Kidney capillary endothelial cell (primary cell): ENCODE measurements around the gene TMED6.

ENCODE experiments used
- DNase-seq: peaks from one replicate; pipeline ENCODE4 v3.0.0-alpha.2; 2018; ENCODE audit warnings: low spot score

The TMED6 gene

GRCh38 chr16:69324013-69324531 lies 27.5 kb downstream of the TMED6 start:
- no peak for DNase-seq

GRCh38 chr16:69323415-69323814 lies 28.2 kb downstream of the TMED6 start:
- no peak for DNase-seq

GRCh38 chr16:69322343-69322742 lies 29.2 kb downstream of the TMED6 start:
- DNase-seq = no peak

- no peak for DNase-seq
These were observed 30.5 kb downstream of the TMED6 start for GRCh38 chr16:69321080-69321479.

GRCh38 chr16:69320740-69321073 lies 30.9 kb downstream of the TMED6 start:
- no peak for DNase-seq

GRCh38 chr16:69319826-69320739 lies 31.5 kb downstream of the TMED6 start:
- DNase-seq = no peak

GRCh38 chr16:69319381-69319780 lies 32.2 kb downstream of the TMED6 start:
- no peak for DNase-seq

- no peak for DNase-seq
These were observed 32.7 kb downstream of the TMED6 start for GRCh38 chr16:69318911-69319289.

GRCh38 chr16:69318177-69318910 lies 33.2 kb downstream of the TMED6 start:
- DNase-seq = no peak

GRCh38 chr16:69316595-69317034 lies 35.0 kb downstream of the TMED6 start:
- DNase-seq = no peak

GRCh38 chr16:69315486-69316311 lies 35.9 kb downstream of the TMED6 start:
- DNase-seq = no peak

GRCh38 chr16:69314534-69314933 lies 37.1 kb downstream of the TMED6 start:
- no peak for DNase-seq

GRCh38 chr16:69313469-69313868 lies 38.1 kb downstream of the TMED6 start:
- no peak for DNase-seq

GRCh38 chr16:69311533-69312387 lies 39.8 kb downstream of the TMED6 start:
- peak; percentile 16 for DNase-seq

- DNase-seq = peak; percentile 93
These were observed 40.7 kb downstream of the TMED6 start, which contains the start of gene VPS4A for GRCh38 chr16:69310653-69311532. TSS of gene VPS4A (plus strand) at chr16:69311350. CDS start at chr16:69311512, 162 bp downstream.

- no peak for DNase-seq
These were observed 42.3 kb downstream of the TMED6 start for GRCh38 chr16:69309316-69309715.

- DNase-seq = no peak
These were observed 43.7 kb downstream of the TMED6 start for GRCh38 chr16:69307856-69308255.

GRCh38 chr16:69307091-69307490 lies 44.5 kb downstream of the TMED6 start:
- no peak for DNase-seq

GRCh38 chr16:69306031-69306430 lies 45.6 kb downstream of the TMED6 start:
- DNase-seq = no peak

- DNase-seq = no peak
These were observed 49.3 kb downstream of the TMED6 start for GRCh38 chr16:69302301-69302700.
